Measurements from ENCODE around the gene RSBN1L.
"Not testable (repeated sequence)": the region's sequence is repeated elsewhere in the genome, so short reads cannot be mapped to it uniquely, and the experiment has no call there.

RSBN1L gene

DNA sequence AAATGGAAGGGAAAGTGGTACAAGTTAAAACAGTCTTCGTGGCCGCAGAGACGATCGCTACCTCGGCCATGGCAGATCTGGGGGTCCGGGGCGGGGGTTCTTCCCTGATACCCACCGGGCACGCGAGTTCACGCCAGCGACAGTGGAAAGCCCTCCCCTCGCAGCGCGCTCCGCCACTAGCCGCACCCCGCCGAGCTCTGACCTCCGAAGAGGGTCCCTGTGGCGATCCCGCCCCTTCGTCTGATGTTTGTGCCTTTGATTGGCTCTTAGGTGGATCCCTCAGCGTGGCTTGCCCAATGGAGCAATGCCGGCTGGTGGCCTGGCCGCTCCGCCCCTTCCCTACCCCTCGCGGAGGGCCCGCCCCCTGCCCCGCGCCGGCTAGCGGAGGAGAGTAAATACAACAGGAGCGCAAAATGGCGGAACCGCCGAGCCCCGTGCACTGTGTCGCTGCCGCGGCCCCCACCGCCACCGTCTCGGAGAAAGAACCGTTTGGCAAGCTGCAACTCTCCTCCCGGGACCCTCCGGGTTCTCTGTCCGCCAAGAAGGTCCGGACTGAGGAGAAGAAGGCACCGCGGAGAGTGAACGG, at the start of gene RSBN1L:
TSS of gene RSBN1L (plus strand) at position 403 of the 586 bp plus-strand sequence. CDS start at position 414, 11 bp downstream.
- TF ChIP-seq ZFX (IDR thresholded peaks at IDR 0.05), result no peak
- TF ChIP-seq, protein P1, sequence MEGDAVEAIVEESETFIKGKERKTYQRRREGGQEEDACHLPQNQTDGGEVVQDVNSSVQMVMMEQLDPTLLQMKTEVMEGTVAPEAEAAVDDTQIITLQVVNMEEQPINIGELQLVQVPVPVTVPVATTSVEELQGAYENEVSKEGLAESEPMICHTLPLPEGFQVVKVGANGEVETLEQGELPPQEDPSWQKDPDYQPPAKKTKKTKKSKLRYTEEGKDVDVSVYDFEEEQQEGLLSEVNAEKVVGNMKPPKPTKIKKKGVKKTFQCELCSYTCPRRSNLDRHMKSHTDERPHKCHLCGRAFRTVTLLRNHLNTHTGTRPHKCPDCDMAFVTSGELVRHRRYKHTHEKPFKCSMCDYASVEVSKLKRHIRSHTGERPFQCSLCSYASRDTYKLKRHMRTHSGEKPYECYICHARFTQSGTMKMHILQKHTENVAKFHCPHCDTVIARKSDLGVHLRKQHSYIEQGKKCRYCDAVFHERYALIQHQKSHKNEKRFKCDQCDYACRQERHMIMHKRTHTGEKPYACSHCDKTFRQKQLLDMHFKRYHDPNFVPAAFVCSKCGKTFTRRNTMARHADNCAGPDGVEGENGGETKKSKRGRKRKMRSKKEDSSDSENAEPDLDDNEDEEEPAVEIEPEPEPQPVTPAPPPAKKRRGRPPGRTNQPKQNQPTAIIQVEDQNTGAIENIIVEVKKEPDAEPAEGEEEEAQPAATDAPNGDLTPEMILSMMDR (conservative IDR thresholded peaks at IDR 0.05), result no peak; the same call in 1 of the 2 replicates
- peak within 1 kb of the TSS; percentile 98 for H3K27ac ChIP-seq

DNA sequence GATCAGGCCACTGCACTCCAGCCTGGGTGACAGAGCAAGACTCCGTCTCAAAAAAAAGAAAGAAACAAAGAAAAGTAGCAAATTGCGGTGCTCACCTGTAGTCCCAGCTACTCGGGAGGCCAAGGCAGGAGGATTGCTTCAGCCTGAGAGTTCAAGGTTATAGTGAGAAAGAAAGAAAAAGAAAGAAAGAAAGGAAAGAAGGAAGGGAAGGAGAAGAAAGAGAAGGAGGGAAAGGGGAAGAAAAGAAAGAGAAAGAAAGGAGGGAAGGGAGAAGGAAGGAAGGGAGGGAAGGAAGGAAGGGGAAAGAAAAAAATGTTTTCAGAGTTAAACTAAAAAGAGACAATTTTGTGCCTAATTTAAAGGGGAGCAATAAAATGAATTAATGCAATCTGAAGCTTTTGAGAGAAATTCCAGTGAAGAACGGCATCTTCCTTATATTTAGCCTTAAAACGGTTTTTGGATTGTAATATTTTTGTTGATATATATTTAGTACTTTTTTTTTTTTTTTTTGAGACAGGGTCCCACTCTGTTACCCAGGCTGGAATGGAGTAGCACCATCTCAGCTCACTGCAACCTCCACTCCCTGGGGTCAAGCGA, 47.4 kb upstream of the RSBN1L start:
- no peak for TF ChIP-seq ZFX (IDR thresholded peaks at IDR 0.05)
- TF ChIP-seq, protein P1 (conservative IDR thresholded peaks at IDR 0.05), result no peak
- no peak overlapping the region for H3K27ac ChIP-seq

DNA sequence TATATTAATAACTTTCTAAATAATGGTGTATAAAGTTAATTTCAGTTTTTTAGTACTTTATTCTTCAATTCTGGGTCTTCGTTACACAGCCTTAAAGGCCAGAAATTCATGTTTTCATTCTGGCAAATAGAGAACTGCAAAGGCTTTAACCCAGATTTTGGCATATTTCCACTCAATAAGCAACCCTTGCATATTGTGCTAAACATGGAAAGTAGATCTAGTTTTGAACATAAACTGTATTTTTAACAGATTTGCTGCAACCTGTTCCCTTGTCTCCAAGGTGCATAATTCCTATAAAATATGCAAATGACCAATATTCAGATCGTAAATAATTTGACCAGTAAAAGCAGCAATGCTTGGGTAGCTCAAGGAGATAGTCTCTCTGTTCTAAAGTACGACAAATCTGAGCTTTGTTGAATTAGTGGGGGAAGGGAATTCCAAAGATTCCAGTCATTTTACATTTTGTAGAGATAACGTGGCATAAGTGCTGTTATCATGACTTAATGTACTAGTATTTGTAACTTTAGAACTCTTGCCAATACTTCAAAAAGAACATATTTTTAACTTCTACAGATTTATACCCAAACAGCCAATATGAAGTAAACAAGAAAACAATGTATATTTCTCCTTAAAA, 46.4 kb upstream of the RSBN1L start:
- no peak for TF ChIP-seq ZFX (IDR thresholded peaks at IDR 0.05)
- TF ChIP-seq, protein P1 (conservative IDR thresholded peaks at IDR 0.05), result no peak

DNA sequence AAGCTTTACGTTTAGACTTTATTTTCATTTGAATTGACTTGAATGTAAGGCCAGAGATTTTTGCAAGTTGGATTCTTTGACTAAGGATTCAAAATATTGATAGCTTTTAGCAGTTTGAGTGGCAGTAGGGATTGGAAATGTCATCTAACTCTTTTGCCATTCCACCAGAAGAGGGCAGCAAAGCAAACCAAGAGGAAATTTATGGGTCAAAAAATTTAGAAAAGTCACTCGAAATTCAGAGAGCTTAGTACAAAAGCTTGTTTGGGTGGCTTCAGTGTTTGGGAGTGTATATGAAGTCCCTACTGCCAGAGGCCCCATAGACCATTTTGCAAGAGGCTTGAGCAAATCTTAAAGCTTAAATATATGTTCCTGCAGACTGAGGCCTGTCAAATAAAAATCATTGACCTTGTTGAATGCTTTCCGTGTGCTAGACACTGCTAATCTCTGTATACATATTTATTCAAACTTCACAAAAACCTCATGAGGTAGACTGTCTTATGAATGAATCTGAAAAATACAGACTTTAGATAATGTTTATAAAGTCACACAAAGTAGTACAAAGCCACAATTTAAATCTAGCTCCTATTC, 44.6 kb upstream of the RSBN1L start:
- no peak overlapping the region for H3K27ac ChIP-seq
- TF ChIP-seq, protein P1 (conservative IDR thresholded peaks at IDR 0.05), result peak; percentile 95
- TF ChIP-seq ZFX (IDR thresholded peaks at IDR 0.05), result no peak

More for the DNA sequence above, 46.4 kb upstream of the RSBN1L start:
- no peak overlapping the region for H3K27ac ChIP-seq

- H3K27ac ChIP-seq, result not testable (repeated sequence)
Measured at GRCh38 chr7:77652826-77653225, 43.4 kb upstream of the RSBN1L start.

DNA sequence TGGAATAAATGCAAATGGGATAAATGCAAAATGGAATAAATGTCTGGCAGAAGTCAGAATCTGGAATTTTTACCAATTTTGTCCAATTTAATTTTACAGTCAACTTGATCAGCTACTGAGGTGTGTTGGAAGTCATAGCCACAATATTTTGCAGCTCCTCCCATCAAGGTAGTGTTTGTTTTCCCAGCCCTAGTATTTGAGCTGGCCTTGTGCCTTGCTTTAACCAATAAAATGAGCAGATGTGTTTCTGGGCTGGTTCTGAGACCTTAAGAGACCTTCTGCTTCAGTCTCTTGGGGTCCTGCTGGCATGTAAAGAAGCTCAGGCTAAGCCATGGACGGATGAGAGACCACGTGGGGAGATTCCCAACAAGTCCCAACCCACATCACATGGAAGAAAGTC, 42.7 kb upstream of the RSBN1L start:
- TF ChIP-seq, protein P1 (conservative IDR thresholded peaks at IDR 0.05), result no peak
- no peak for TF ChIP-seq ZFX (IDR thresholded peaks at IDR 0.05)
- no peak overlapping the region for H3K27ac ChIP-seq

DNA sequence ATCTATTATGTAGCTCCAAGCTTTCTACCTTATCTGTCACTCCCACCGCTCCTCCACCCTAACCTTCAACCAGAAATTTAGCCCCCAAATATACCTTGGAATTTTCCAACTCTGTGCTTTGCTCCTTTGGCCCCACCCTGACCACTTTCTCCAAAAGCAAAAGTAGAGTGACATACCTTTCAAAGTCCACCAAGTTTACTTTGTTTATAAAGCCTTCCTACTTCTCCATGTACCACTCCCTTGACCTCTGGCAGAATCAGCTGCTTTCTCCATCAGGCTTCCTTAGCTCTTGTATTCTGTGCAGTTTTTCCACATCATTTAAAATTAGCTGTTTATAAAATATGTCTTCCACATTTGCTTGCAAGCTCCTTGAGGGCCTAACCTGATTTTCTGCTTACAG, 40.9 kb upstream of the RSBN1L start:
- TF ChIP-seq ZFX (IDR thresholded peaks at IDR 0.05), result no peak
- TF ChIP-seq, protein P1 (conservative IDR thresholded peaks at IDR 0.05), result no peak
- H3K27ac ChIP-seq, result no peak overlapping the region
